HG02798 (cell line): ENCODE results near the gene MIOS.
"Not testable (repeated sequence)": the region's sequence is repeated elsewhere in the genome, so short reads cannot be mapped to it uniquely, and the experiment has no call there.

ENCODE experiments used
- ATAC-seq: cut with Tn5 transposase; IDR thresholded peaks from one replicate; pipeline ENCODE4 v1.9.1; 2021; ENCODE audit warnings: mild to moderate bottlenecking; ENCODE audit not compliant: unreplicated experiment, poor library complexity

The MIOS gene

GRCh38 chr7:7640221-7641128 is 73.8 kb downstream of the MIOS start, which contains the start of gene UMAD1:
Gene UMAD1 (plus strand): TSS chr7:7640752. CDS start chr7:7673372, 32,620 bp downstream.
- peak; percentile 98 for ATAC-seq

GRCh38 chr7:7641129-7641663 is 74.5 kb downstream of the MIOS start:
- ATAC-seq, result peak; percentile 12

GRCh38 chr7:7642081-7642480 is 75.4 kb downstream of the MIOS start:
- no peak for ATAC-seq

DNA sequence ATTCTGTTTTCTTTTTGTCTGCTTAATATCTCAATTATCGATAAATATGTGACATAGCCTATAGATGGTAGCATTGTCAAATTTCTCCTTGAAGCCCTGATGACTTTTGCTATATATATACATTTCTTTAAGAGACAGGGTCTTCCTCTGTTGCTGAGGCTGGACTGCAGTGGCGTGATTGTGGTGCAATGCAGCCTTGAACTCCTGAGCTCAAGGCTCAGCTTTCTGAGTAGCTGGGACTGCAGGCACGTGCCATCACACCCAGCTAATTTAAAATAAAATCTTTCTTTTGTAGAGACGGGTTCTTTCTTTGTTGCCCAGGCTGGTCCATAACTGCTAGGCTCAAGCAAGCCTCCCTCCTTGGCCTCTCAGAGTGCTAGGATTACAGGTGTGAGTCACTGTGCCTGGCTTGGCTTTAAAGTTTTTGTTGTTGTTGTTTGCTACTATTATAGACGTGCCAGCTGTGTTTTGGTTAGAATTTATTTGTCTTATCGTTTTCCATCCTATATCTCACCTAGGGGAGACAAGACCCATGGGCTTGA is 80.9 kb downstream of the MIOS start:
- no peak for ATAC-seq

DNA sequence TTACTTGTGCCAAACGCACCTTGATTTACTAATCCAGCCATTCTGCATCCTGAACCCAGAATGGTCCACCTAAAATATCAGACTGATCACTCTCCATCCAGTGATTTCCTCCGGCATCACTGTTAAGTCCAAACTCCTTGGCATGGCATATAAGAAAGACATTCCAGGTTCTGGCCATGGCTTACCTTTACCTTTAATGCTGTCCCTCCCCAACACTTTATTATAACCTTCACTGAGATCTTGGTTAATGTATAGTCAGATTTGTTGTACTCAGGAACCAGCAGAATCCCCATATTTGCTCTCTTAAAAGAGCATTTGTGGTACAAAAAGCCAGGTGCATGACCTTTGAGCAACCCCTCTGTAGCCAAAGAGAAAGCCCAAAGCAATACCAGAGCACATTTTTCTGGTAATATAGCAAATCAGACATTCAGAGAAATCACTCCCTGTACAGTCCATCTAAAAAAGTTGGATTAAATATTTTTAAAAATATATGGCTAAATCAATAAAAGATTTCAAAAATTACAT is 84.1 kb downstream of the MIOS start:
- ATAC-seq, result no peak

- no peak for ATAC-seq
These were observed 84.8 kb downstream of the MIOS start for GRCh38 chr7:7651479-7651878.

DNA sequence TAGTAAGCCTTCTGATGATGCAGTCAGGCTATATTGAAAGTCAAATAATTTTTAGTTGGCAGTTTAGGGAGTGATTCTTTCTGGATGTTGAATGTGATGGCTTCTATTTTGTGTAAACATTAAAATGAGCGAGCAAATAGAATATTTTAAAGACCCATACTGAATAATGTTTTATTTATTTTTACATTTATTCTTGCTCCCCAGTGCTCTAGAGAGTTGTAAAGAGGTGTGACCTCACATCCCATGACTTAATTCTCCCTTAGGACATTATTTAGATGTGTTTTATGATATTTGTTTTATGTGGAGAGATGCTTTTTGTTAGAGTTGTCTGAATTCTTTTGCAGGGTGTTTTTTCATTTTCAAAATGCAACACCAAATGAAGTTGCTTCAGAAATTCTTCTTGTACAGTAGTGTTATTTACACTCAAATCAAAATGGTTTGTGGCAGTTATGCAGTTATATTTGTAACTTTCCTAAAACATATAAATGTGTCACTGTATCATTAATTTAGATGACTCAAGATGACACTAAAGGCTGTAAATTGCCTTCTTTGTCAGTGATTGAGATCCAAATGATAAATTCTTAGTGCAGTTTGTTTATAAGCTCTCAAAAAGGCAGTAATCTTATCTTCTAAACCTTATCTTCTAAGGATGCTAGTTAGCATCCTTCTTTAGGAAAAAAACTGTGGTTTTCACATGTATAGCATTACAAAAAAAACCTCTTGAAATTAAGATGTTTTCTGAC is 86.3 kb downstream of the MIOS start:
- ATAC-seq, result no peak

DNA sequence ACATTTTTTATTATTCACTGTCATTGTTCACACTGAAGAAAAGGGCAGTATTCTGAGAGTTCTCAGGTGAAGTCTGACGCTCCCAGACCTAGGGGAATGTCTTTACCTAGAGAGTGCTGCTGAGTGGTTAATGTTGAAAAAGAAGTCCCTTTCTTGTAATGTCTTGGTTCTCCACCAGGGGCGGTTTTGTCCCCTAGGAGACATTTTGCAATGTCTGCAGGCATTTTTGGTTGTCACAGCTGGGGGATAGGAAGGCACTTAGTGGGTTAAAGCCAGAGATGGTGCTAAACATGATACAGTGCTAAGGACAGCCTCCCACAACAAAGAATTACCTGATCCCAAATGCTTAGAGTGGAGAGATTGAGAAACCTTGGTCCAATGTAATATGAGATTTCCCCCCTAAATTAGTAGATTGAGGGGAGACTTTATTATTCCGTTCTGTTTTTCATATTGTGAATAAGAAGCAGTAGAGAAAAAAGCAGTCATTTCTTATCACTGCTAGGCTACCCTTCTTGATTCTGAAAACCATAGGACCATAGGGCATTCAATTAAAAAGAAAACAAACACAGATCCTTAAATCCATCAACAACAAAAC is 87.0 kb downstream of the MIOS start:
- ATAC-seq, result peak; percentile 47

DNA sequence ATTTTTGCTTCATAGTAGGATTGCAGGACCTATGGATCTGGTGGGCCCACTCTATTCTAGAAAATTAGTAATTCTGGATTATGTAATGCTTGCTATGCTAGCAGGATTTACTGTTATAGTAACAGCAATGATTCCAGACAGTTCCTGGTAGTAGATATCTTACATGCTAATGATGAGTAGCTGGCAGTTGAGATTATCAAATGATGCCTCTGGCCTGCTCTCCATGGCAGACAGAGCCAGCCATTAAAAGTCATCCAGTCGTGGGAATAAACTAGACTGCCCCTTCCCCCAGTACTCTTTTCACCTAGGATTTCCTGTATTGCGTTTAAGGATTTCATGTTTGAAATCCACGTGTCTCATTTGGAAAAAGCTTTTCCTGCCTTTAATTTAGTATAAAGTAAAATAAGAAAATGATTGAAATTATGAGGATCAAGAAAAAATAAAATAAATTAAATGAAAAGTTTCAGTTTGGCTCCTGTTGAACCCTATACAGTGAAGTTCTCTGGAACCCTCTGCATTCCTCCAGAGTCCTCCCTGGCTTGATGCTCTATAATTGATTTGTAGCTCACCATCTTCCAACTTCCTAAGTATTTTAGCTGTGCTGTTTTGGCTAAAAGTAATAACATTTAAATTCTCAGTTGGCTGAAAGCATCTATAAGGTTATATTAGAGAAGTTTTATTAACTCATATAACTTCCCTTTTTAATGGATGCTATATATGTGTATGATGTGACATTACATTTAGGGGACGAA is 88.5 kb downstream of the MIOS start:
- ATAC-seq, result no peak

- not testable (repeated sequence) for ATAC-seq
These were observed 89.8 kb downstream of the MIOS start for GRCh38 chr7:7656459-7656858.
